ENCODE results near the gene USF1. TPM values are rescaled to one million over a fixed set of nuclear protein-coding genes. Genes with fewer than 3 reads are reported as not detected.
A peak's percentile ranks its signal among the peaks of the same experiment; 100 is the strongest.

Gene USF1
- total RNA-seq, 1 donor from 2014 or later: 70.1 TPM

DNA sequence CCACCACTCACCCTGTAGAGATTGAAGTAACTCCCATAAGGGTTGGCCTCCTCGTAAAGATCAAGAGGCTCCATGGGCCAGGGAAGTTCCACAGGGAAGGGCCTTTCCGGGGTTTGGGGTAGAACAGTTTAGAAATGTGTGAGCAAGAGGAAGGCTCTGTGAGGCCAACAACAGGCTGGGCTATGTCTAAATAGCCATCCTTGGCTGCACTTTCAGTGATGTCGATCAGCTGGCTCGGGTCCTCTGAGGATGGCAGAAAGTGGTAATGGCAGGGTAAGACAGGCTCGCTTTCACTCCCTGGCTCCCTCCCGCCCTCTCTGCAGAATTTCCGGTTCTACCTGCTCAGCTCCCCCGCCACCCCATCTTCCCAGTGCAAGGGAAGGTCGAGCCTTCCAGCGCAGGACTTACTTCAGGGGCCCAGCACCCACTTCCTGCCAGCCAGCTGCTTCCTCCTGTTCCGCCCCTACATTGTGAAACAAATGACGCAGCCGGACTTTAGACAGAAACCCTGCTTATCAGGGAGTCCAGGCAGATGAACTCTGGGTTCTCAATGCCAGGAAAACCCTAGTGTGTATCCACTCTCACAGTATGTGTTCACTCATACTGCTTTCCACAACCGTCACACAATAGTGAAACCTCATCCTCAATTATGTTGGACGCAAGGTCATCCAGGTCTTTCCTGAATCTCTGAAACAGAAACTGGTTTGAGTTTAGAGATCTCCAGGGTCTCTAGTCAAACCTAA lies 32.1 kb downstream of the USF1 start:
- H3K4me1 Mint-ChIP-seq (ENCODE audit: low read depth, unreplicated experiment): peaks cover 36% of the 10 kb centered on the region
- H2AFZ ChIP-seq (ENCODE audit: low read depth, low read length): peak overlapping the region; percentile 58
- no peaks in the 10 kb centered on the region for H3K79me2 ChIP-seq (ENCODE audit: insufficient read depth, low read length)
- H3K36me3 ChIP-seq (ENCODE audit: insufficient read depth, low read length): no peaks in the 10 kb centered on the region
- peak overlapping the region; percentile 9 for H3K4me3 Mint-ChIP-seq (ENCODE audit: unreplicated experiment)
- no peaks in the 10 kb centered on the region for H3K27me3 Mint-ChIP-seq (ENCODE audit: low read depth, unreplicated experiment)
- no peaks in the 10 kb centered on the region for H3K4me1 ChIP-seq (ENCODE audit: insufficient read depth, low read length)
- FAIRE-seq (no peak), DNase-seq (ENCODE audit: low read depth) (peak; percentile 46)
- H4K20me1 ChIP-seq (ENCODE audit: insufficient read depth, low read length): no peaks in the 10 kb centered on the region
- H3K9ac ChIP-seq (ENCODE audit: low read length): no peak overlapping the region
- peaks cover 2% of the 10 kb centered on the region for H3K36me3 Mint-ChIP-seq (ENCODE audit: low read depth, unreplicated experiment)
- peak overlapping the region; percentile 5 for H3K4me2 ChIP-seq (ENCODE audit: low read length)
- H3K9me3 Mint-ChIP-seq (ENCODE audit: unreplicated experiment): no peaks in the 10 kb centered on the region
- TF ChIP-seq, protein P1, sequence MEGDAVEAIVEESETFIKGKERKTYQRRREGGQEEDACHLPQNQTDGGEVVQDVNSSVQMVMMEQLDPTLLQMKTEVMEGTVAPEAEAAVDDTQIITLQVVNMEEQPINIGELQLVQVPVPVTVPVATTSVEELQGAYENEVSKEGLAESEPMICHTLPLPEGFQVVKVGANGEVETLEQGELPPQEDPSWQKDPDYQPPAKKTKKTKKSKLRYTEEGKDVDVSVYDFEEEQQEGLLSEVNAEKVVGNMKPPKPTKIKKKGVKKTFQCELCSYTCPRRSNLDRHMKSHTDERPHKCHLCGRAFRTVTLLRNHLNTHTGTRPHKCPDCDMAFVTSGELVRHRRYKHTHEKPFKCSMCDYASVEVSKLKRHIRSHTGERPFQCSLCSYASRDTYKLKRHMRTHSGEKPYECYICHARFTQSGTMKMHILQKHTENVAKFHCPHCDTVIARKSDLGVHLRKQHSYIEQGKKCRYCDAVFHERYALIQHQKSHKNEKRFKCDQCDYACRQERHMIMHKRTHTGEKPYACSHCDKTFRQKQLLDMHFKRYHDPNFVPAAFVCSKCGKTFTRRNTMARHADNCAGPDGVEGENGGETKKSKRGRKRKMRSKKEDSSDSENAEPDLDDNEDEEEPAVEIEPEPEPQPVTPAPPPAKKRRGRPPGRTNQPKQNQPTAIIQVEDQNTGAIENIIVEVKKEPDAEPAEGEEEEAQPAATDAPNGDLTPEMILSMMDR (IDR thresholded peaks at IDR 0.05; ENCODE audit: insufficient read depth, low read depth, low read length): no peak
- TF ChIP-seq EZH2 (IDR thresholded peaks at IDR 0.05; ENCODE audit: insufficient read depth, low read length): no peak
- H3K9me3 ChIP-seq (ENCODE audit: insufficient read depth, low read depth, low read length): no peaks in the 10 kb centered on the region
- H3K27me3 ChIP-seq (ENCODE audit: insufficient read depth, low read length): peaks cover 5% of the 10 kb centered on the region
- no peak overlapping the region for H3K4me3 ChIP-seq (ENCODE audit: insufficient read depth, low read depth, low read length)
- H3K27ac Mint-ChIP-seq (ENCODE audit: unreplicated experiment): peak overlapping the region; percentile 73
- no peak overlapping the region for H3K27ac ChIP-seq (ENCODE audit: low read depth, low read length)

DNA sequence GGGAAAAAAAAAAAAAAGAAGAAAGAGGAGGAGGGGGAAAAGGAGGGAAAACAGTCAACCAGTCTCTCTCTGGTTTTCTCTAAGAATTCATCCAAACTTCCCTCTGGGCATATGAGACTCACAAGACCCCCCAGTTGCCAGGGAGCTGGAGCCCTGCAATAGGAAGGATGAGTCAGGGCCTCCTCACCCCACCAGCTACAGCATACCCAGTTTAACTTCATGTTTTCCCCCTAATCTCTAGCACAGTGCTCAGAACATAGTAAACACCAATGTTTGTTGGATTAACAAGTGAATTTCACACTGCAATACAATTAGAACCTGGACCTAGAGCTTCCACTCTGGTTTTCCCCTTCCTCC lies 32.7 kb downstream of the USF1 start:
- Histone ChIP-seq H3K4me1 (ENCODE audit: insufficient read depth, low read length) (no peaks in the 10 kb centered on the region), H3K4me3 (ENCODE audit: insufficient read depth, low read depth, low read length) (no peak overlapping the region), H3K27me3 (ENCODE audit: insufficient read depth, low read length) (no peaks in the 10 kb centered on the region), H3K4me2 (ENCODE audit: low read length) (peak overlapping the region; percentile 5), H3K36me3 (ENCODE audit: insufficient read depth, low read length) (no peaks in the 10 kb centered on the region), H3K9me3 (ENCODE audit: insufficient read depth, low read depth, low read length) (no peaks in the 10 kb centered on the region), H3K79me2 (ENCODE audit: insufficient read depth, low read length) (no peaks in the 10 kb centered on the region), H4K20me1 (ENCODE audit: insufficient read depth, low read length) (no peaks in the 10 kb centered on the region), H3K9ac (ENCODE audit: low read length) (no peak overlapping the region), H2AFZ (ENCODE audit: low read depth, low read length) (peak overlapping the region; percentile 58), H3K27ac (ENCODE audit: low read depth, low read length) (no peak overlapping the region)
- Mint-ChIP-seq H3K4me1 (ENCODE audit: low read depth, unreplicated experiment) (peaks cover 32% of the 10 kb centered on the region), H3K27ac (ENCODE audit: unreplicated experiment) (no peak overlapping the region), H3K36me3 (ENCODE audit: low read depth, unreplicated experiment) (peaks cover 2% of the 10 kb centered on the region), H3K9me3 (ENCODE audit: unreplicated experiment) (no peaks in the 10 kb centered on the region), H3K27me3 (ENCODE audit: low read depth, unreplicated experiment) (no peaks in the 10 kb centered on the region), H3K4me3 (ENCODE audit: unreplicated experiment) (no peak overlapping the region)
- TF ChIP-seq, protein P1 (IDR thresholded peaks at IDR 0.05; ENCODE audit: insufficient read depth, low read depth, low read length): no peak
- no peak for TF ChIP-seq EZH2 (IDR thresholded peaks at IDR 0.05; ENCODE audit: insufficient read depth, low read length)
- FAIRE-seq (no peak), DNase-seq (ENCODE audit: low read depth) (no peak)

DNA sequence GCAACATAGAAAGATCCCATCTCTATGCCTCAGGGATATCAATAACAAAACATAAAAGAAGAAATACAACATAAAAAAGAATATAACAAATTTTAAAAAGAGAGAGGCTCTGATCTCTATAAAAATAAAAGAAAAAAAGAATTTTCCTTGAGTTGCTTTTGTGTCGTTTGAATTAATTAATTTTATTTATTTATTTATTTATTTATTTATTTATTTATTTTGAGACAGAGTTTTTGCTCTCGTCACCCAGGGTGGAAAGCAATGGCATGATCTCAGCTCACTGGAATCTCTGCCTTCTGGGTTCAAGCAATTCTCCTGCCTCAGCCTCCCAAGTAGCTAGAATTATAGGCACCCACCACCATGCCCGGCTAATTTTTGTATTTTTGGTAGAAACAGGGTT lies 33.4 kb downstream of the USF1 start:
- no peaks in the 10 kb centered on the region for H3K27me3 Mint-ChIP-seq (ENCODE audit: low read depth, unreplicated experiment)
- Histone ChIP-seq H3K36me3 (ENCODE audit: insufficient read depth, low read length) (no peaks in the 10 kb centered on the region), H3K27ac (ENCODE audit: low read depth, low read length) (no peak overlapping the region), H3K79me2 (ENCODE audit: insufficient read depth, low read length) (no peaks in the 10 kb centered on the region), H3K9ac (ENCODE audit: low read length) (no peak overlapping the region), H3K4me3 (ENCODE audit: insufficient read depth, low read depth, low read length) (no peak overlapping the region), H3K27me3 (ENCODE audit: insufficient read depth, low read length) (no peaks in the 10 kb centered on the region), H3K4me1 (ENCODE audit: insufficient read depth, low read length) (no peaks in the 10 kb centered on the region), H2AFZ (ENCODE audit: low read depth, low read length) (no peak overlapping the region), H3K4me2 (ENCODE audit: low read length) (no peak overlapping the region), H3K9me3 (ENCODE audit: insufficient read depth, low read depth, low read length) (no peaks in the 10 kb centered on the region), H4K20me1 (ENCODE audit: insufficient read depth, low read length) (no peaks in the 10 kb centered on the region)
- no peaks in the 10 kb centered on the region for H3K9me3 Mint-ChIP-seq (ENCODE audit: unreplicated experiment)
- H3K4me3 Mint-ChIP-seq (ENCODE audit: unreplicated experiment): no peak overlapping the region
- DNase-seq (ENCODE audit: low read depth) (no peak), FAIRE-seq (no peak)
- H3K4me1 Mint-ChIP-seq (ENCODE audit: low read depth, unreplicated experiment): peaks cover 26% of the 10 kb centered on the region
- TF ChIP-seq EZH2 (IDR thresholded peaks at IDR 0.05; ENCODE audit: insufficient read depth, low read length): no peak
- TF ChIP-seq, protein P1 (IDR thresholded peaks at IDR 0.05; ENCODE audit: insufficient read depth, low read depth, low read length): no peak
- no peak overlapping the region for H3K27ac Mint-ChIP-seq (ENCODE audit: unreplicated experiment)
- peaks cover 2% of the 10 kb centered on the region for H3K36me3 Mint-ChIP-seq (ENCODE audit: low read depth, unreplicated experiment)

All from astrocyte (in vitro differentiated cells and primary cell).